ENCODE measurements around the gene MARCHF9.

- TF ChIP-seq CTCF (IDR thresholded peaks at IDR 0.05; ENCODE audit: low read depth, low read length) (no peak), POLR2A (IDR thresholded peaks at IDR 0.05; ENCODE audit: extremely low read depth, insufficient read length) (no peak), MYC (IDR thresholded peaks at IDR 0.05; ENCODE audit: low read depth, low read length) (no peak), MAX (IDR thresholded peaks at IDR 0.05; ENCODE audit: low read depth, low read length) (no peak)
Observed at GRCh38 chr12:57716305-57716704, 38.6 kb upstream of the MARCHF9 start.

Data from NB4 (cell line).